ENCODE results near the gene HIRIP3. TPM values are rescaled to one million over a fixed set of nuclear protein-coding genes. Genes with fewer than 3 reads are reported as not detected.

The HIRIP3 gene
- total and polyA plus RNA-seq, 2 of the 13 experiments (the other 11 are each of a cell fraction or from before 2014, with no cell fraction given), result 12.6 to 17.2 TPM

DNA sequence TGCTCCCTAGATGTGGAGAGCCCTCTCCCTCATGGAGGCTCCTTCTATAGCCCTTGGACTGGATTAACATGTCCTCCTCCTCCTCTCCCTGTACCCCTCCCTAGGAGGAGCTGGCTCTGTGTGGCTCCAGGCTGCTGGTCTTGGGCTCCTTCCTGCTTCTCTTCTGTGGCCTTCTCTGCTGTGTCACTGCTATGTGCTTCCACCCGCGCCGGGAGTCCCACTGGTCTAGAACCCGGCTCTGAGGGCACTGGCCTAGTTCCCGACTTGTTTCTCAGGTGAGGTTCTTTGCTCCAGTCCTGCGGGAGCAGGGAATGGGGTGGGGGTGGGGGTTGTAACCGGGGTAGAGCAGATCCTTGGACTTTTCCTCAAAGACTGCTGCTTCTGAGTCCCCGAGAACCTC, 24.1 kb downstream of the HIRIP3 start:
- Histone ChIP-seq H3K4me3 (replicated peaks in 1 of 3; ENCODE audit: insufficient read depth in 1 of 3, low read depth in 2 of 3, low read length in 3 of 3) (no peak overlapping the region), H3K27me3 (ENCODE audit: control insufficient read depth in 1 of 2, insufficient read depth in 2 of 2, low read length in 2 of 2) (no peaks in the 10 kb centered on the region; a peak in 1 of 5 replicates), H3K36me3 (replicated peaks in 1 of 2; ENCODE audit: control insufficient read depth in 1 of 2, insufficient read depth in 2 of 2, low read length in 2 of 2) (peaks cover 13 to 15% of the 10 kb centered on the region in 2 experiments), H2AFZ (ENCODE audit: low read length) (no peak overlapping the region), H3K9me3 (ENCODE audit: low read length) (no peaks in the 10 kb centered on the region), H3K9ac (ENCODE audit: insufficient read depth, low read depth, low read length) (no peak overlapping the region), H3K27ac (ENCODE audit: extremely low read length, insufficient read depth, low read length) (no peak overlapping the region), H3K79me2 (ENCODE audit: insufficient read depth, low read length) (peaks cover 25% of the 10 kb centered on the region), H4K20me1 (ENCODE audit: insufficient read depth, low read length) (peaks cover 18% of the 10 kb centered on the region), H3K4me2 (ENCODE audit: low read depth, low read length) (no peak overlapping the region), H3K4me1 (ENCODE audit: insufficient read depth, low read length) (peaks cover 23% of the 10 kb centered on the region)
- BruUV-seq (replicated peaks), result no TSS peak
- intact Hi-C loops (cut with micrococcal nuclease; ENCODE audit: unreplicated experiment) (no loop called here), in situ Hi-C loops (cut with HindIII; ENCODE audit: extremely low pct_ligation_motif_present, low pct_unique_long_range_greater_than_20kb) (no loop called here)
- ATAC-seq (no peak), DNase-seq (ENCODE audit: low spot score) (no peak), FAIRE-seq (no peak)
- 91% methylated on average over 8 of the region's 8 CpGs for WGBS (ENCODE audit: low lambda C conversion rate)
- CTCF ChIA-PET (ENCODE audit: low intra/inter-chr PET ratio, low total read pairs), result no interaction called here
- POLR2A ChIA-PET, result no interaction called here
- TF ChIP-seq ZNF740 (CRISPR knock-in tag; IDR thresholded peaks at IDR 0.05), result no peak
- no peak for TF ChIP-seq ZNF24 (IDR thresholded peaks at IDR 0.05)
- TF ChIP-seq ZSCAN9 (CRISPR knock-in tag; IDR thresholded peaks at IDR 0.05; ENCODE audit: borderline replicate concordance), result no peak
- no peak for TF ChIP-seq ZKSCAN8 (CRISPR knock-in tag; IDR thresholded peaks at IDR 0.05; ENCODE audit: borderline replicate concordance)
- TF ChIP-seq ZNF280B (CRISPR knock-in tag; IDR thresholded peaks at IDR 0.05; ENCODE audit: borderline replicate concordance), result no peak
- TF ChIP-seq DBP (CRISPR knock-in tag; IDR thresholded peaks at IDR 0.05; ENCODE audit: not compliant biosample characterization), result no peak
- no peak for TF ChIP-seq KDM2A (CRISPR knock-in tag; IDR thresholded peaks at IDR 0.05; ENCODE audit: borderline replicate concordance, low read depth)
- TF ChIP-seq ZBTB2 (CRISPR knock-in tag; IDR thresholded peaks at IDR 0.05; ENCODE audit: low read depth), result no peak
- no peak for TF ChIP-seq LRRFIP1 (CRISPR knock-in tag; conservative IDR thresholded peaks at IDR 0.05)
- no peak for TF ChIP-seq NFE2L1 (CRISPR knock-in tag; IDR thresholded peaks at IDR 0.05; ENCODE audit: borderline replicate concordance)
- TF ChIP-seq, protein P1, sequence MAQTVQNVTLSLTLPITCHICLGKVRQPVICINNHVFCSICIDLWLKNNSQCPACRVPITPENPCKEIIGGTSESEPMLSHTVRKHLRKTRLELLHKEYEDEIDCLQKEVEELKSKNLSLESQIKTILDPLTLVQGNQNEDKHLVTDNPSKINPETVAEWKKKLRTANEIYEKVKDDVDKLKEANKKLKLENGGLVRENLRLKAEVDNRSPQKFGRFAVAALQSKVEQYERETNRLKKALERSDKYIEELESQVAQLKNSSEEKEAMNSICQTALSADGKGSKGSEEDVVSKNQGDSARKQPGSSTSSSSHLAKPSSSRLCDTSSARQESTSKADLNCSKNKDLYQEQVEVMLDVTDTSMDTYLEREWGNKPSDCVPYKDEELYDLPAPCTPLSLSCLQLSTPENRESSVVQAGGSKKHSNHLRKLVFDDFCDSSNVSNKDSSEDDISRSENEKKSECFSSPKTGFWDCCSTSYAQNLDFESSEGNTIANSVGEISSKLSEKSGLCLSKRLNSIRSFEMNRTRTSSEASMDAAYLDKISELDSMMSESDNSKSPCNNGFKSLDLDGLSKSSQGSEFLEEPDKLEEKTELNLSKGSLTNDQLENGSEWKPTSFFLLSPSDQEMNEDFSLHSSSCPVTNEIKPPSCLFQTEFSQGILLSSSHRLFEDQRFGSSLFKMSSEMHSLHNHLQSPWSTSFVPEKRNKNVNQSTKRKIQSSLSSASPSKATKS (CRISPR knock-in tag; IDR thresholded peaks at IDR 0.05), result no peak

Measured in HepG2 (cell line).